ENCODE measurements around the gene AFF1. TPM values are rescaled to one million over a fixed set of nuclear protein-coding genes. Genes with fewer than 3 reads are reported as not detected.

Gene AFF1
- total RNA-seq, 3 donors from 2014 or later = 84.0 to 150 (median 120) TPM

DNA sequence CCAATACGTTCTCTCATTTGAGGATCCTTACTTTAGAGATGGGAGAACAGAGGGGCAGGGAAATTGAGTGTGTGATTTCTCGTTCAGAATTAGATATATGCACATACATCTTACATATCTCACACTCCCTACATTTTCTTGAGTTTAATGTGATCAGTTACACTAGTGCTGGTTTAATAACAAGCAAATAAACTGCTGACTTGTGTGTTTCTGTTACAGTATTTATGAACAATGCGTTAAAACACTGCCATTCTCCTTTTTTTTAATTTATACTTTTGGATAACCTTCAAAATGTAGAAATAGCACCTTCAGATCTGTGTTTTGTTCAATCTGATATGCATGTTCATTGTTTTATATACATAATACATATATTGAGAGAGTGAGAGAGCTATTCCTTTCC, 155.5 kb downstream of the AFF1 start:
- TF ChIP-seq CTCF (IDR thresholded peaks at IDR 0.05) = no peak
- H3K36me3 ChIP-seq (ENCODE audit: low read depth) = no peaks in the 10 kb centered on the region
- intact Hi-C loops (cut with DNase I, micrococcal nuclease) = loop anchor here in 1 of 2 donors (10.0 kb wide), 1 partner anchor 166 kb away; no protein-coding TSS in a partner anchor

DNA sequence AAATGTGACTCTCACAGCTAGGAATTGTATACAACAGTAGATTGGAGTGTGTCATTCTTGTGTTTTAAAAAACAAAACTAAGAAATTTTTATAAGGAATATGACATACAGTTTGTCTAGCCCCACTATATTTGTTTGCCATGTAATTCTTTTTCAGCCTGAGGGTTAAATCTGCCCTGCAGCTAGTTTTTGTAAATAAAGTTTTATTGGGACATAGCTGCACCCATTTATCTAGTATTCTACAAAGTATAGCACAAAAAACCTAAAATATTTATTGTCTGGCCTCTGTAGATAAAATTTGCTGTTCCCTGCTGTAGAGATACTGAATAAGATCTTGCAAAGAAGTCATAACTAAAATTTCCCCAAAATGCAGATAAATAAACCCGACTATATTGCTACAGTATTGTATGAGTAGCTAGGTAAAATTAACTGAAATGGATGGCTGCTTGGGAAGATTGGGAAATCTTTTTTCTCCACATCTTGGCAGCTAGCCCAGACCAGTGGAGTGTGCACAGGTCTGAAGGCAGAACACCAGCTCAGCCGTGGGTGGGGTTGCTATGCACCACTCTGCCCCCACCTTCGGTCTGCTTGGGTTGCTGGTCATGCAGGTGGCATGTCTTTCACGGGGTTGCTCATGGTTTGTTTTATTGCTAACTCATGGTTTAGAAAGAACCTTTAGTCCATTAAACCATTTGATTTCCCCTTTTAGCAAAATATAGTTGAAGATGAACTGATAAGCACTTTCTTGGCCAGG, 157.8 kb downstream of the AFF1 start:
- Histone ChIP-seq H3K9me3 (no peaks in the 10 kb centered on the region), H3K36me3 (ENCODE audit: low read depth) (no peaks in the 10 kb centered on the region), H3K4me1 (ENCODE audit: low read depth) (peaks cover 8% of the 10 kb centered on the region), H3K4me3 (no peak overlapping the region)
- no peak for TF ChIP-seq CTCF (IDR thresholded peaks at IDR 0.05)
- peak; percentile 89 for ATAC-seq
- DNase-seq = peak; percentile 62 to 83 (median 78)
- intact Hi-C loops (cut with DNase I, micrococcal nuclease) = loop anchor here (1.0 to 10.0 kb wide), 2 partner anchors 168 to 170 kb away; no protein-coding TSS in a partner anchor

More for the DNA sequence above, 155.5 kb downstream of the AFF1 start:
- peaks cover 8% of the 10 kb centered on the region for H3K4me1 ChIP-seq (ENCODE audit: low read depth)
- DNase-seq (no peak), ATAC-seq (no peak)
- no peak overlapping the region for H3K4me3 ChIP-seq
- H3K9me3 ChIP-seq = no peaks in the 10 kb centered on the region

GRCh38 chr4:87093443-87094123, 158.8 kb downstream of the AFF1 start:
- ATAC-seq (peak; percentile 52), DNase-seq (peak in 1 of 3 donors; percentile 48)
- intact Hi-C loops (cut with DNase I, micrococcal nuclease) = loop anchor here (1.0 to 10.0 kb wide), 2 partner anchors 169 to 171 kb away; no protein-coding TSS in a partner anchor
- Histone ChIP-seq H3K4me1 (ENCODE audit: low read depth) (peaks cover 8% of the 10 kb centered on the region), H3K9me3 (no peaks in the 10 kb centered on the region), H3K36me3 (ENCODE audit: low read depth) (no peaks in the 10 kb centered on the region), H3K4me3 (no peak overlapping the region)
- peak; percentile 11 for TF ChIP-seq CTCF (IDR thresholded peaks at IDR 0.05)

GRCh38 chr4:87097075-87097474, 162.3 kb downstream of the AFF1 start:
- no peak for TF ChIP-seq CTCF (IDR thresholded peaks at IDR 0.05)
- peaks cover 4% of the 10 kb centered on the region for H3K4me1 ChIP-seq (ENCODE audit: low read depth)
- no peaks in the 10 kb centered on the region for H3K9me3 ChIP-seq
- H3K4me3 ChIP-seq = no peak overlapping the region
- DNase-seq = no peak
- intact Hi-C loops (cut with DNase I, micrococcal nuclease) = loop anchor here in 1 of 2 donors (10.0 kb wide), 1 partner anchor 172 kb away; no protein-coding TSS in a partner anchor
- H3K36me3 ChIP-seq (ENCODE audit: low read depth) = no peaks in the 10 kb centered on the region
- ATAC-seq = peak; percentile 77

- intact Hi-C loops (cut with DNase I, micrococcal nuclease) = no loop called here
- ATAC-seq (peak; percentile 76), DNase-seq (no peak)
- no peak for TF ChIP-seq CTCF (IDR thresholded peaks at IDR 0.05)
- H3K4me3 ChIP-seq = no peak overlapping the region
- H3K36me3 ChIP-seq (ENCODE audit: low read depth) = no peaks in the 10 kb centered on the region
- H3K9me3 ChIP-seq = no peaks in the 10 kb centered on the region
- peaks cover 19% of the 10 kb centered on the region for H3K4me1 ChIP-seq (ENCODE audit: low read depth)
These were observed 165.4 kb downstream of the AFF1 start for GRCh38 chr4:87100168-87100567.
